HepG2 (cell line): Measurements from ENCODE around the gene FBH1. TPM values are rescaled to one million over a fixed set of nuclear protein-coding genes. Genes with fewer than 3 reads are reported as not detected.

Experiments used
- ATAC-seq: fragments of 200-7000 bp; cut with Tn5 transposase; 3 replicates; pipeline ENCODE4 v1.9.1; 2020; ENCODE audit warnings: mild to moderate bottlenecking, moderate library complexity
- BruUV-seq: library from RNA; stranded (reverse); fragments of 400-500 nt; replicated peaks from 2 replicates; lab custom pipeline; 2021; lab: Mats Ljungman, UMichigan
- CTCF ChIA-PET: fragments of 300-600 bp; formaldehyde crosslinking; extraction: SDS; loops from one replicate; lab custom pipeline; 2021; ENCODE audit warnings: low total read pairs, inconsistent platforms, low intra/inter-chr PET ratio; lab: Yijun Ruan, JAX
- POLR2A ChIA-PET: fragments of 350-600 bp; sonication (Branson Sonifier 250); formaldehyde crosslinking; loops from one replicate; lab custom pipeline; 2020; ENCODE audit warnings: antibody characterized with exemption, inconsistent platforms; lab: Yijun Ruan, JAX
- DNase-seq: peaks from one replicate; pipeline ENCODE4 v3.0.0-alpha.2; 2015; ENCODE audit warnings: low spot score
- FAIRE-seq: peaks from 3 replicates; lab custom pipeline; 2011; peaks lifted over from hg19 to GRCh38; lab: Jason Lieb, UNC
- H2AFZ ChIP-seq: one replicate; pipeline ENCODE4 v1.6.1; 2011; ENCODE audit warnings: low read length, inconsistent platforms
- H3K27ac ChIP-seq: fragments of 300-600 bp; 3 replicates; pipeline ENCODE4 v1.8.0; 2011; ENCODE audit warnings: mixed run types, mild to moderate bottlenecking, mixed read lengths, low read length, inconsistent platforms; ENCODE audit not compliant: insufficient read depth; ENCODE audit errors: extremely low read length
- H3K27me3 ChIP-seq, 2 experiments: fragments of 200-600 bp in 1 of 2; 2 replicates in 1 of 2; 3 replicates in 1 of 2; pipeline versions ENCODE4 v1.6.0 to v1.8.0; 2011; ENCODE audit warnings: low read length in 2 of 2, mild to moderate bottlenecking in 2 of 2, moderate library complexity in 2 of 2, inconsistent platforms in 1 of 2; ENCODE audit not compliant: insufficient read depth in 2 of 2, control insufficient read depth in 1 of 2
- H3K36me3 ChIP-seq, 2 experiments: fragments of 200-600 bp in 1 of 2; replicated peaks in 1 of 2; 2 replicates in 1 of 2; 3 replicates in 1 of 2; pipeline versions ENCODE4 v1.5.1 to v1.8.0; 2011; ENCODE audit warnings: low read length in 2 of 2, inconsistent platforms in 1 of 2; ENCODE audit not compliant: insufficient read depth in 2 of 2, control insufficient read depth in 1 of 2
- H3K4me1 ChIP-seq: 2 replicates; pipeline ENCODE4 v1.5.1; 2012; ENCODE audit warnings: low read length, inconsistent platforms; ENCODE audit not compliant: insufficient read depth
- H3K4me2 ChIP-seq: 2 replicates; pipeline ENCODE4 v1.6.0; 2011; ENCODE audit warnings: low read depth, low read length, inconsistent platforms
- H3K4me3 ChIP-seq, 3 experiments: fragments of 200-600 bp in 1 of 3; sonication (generic), shearing (Covaris generic) in 1 of 3; replicated peaks in 1 of 3; 2 replicates each; pipeline ENCODE4 v1.5.1; 2011 to 2016; ENCODE audit warnings: low read length in 3 of 3, inconsistent platforms in 2 of 3, low read depth in 2 of 3, mild to moderate bottlenecking in 2 of 3, control low read depth in 1 of 3, mixed read lengths in 1 of 3; ENCODE audit not compliant: insufficient read depth in 1 of 3
- H3K79me2 ChIP-seq: one replicate; pipeline ENCODE4 v1.6.1; 2011; ENCODE audit warnings: low read length, inconsistent platforms; ENCODE audit not compliant: insufficient read depth
- H3K9ac ChIP-seq: 2 replicates; pipeline ENCODE4 v1.6.0; 2011; ENCODE audit warnings: mild to moderate bottlenecking, low read depth, low read length, inconsistent platforms; ENCODE audit not compliant: insufficient read depth
- H3K9me3 ChIP-seq: 2 replicates; pipeline ENCODE4 v1.5.1; 2012; ENCODE audit warnings: mild to moderate bottlenecking, low read length
- H4K20me1 ChIP-seq: 2 replicates; pipeline ENCODE4 v1.6.0; 2011; ENCODE audit warnings: inconsistent platforms, mild to moderate bottlenecking, low read length, moderate library complexity; ENCODE audit not compliant: insufficient read depth
- ERF ChIP-seq: IDR thresholded peaks from 2 replicates; pipeline ENCODE4 v1.6.1; 2018; ENCODE audit warnings: missing biosample characterization, missing genetic modification reagents
- GLI4 ChIP-seq: sonication (generic); formaldehyde crosslinking; IDR thresholded peaks from 2 replicates; pipeline ENCODE4 v1.5.1; 2020; ENCODE audit warnings: missing genetic modification reagents, mild to moderate bottlenecking, moderate library complexity, borderline replicate concordance
- SMAD1 ChIP-seq: sonication (generic); formaldehyde crosslinking; IDR thresholded peaks from 2 replicates; pipeline ENCODE4 v1.4.0; 2020; ENCODE audit warnings: missing genetic modification reagents, low read depth, mild to moderate bottlenecking, borderline replicate concordance
- SP1 ChIP-seq, 2 experiments: fragments of 450-650 bp in 1 of 2; sonication (generic) in 1 of 2; formaldehyde crosslinking in 1 of 2; IDR thresholded peaks; 2 replicates each; pipeline versions ENCODE4 v1.4.0 to v1.6.1; 2016 to 2020; ENCODE audit warnings: missing genetic modification reagents in 1 of 2
- TBX2 ChIP-seq: sonication (generic); formaldehyde crosslinking; IDR thresholded peaks from 2 replicates; pipeline ENCODE4 v1.5.0; 2020; ENCODE audit warnings: missing genetic modification reagents, mild to moderate bottlenecking, borderline replicate concordance
- ZBTB7A ChIP-seq: sonication (generic); formaldehyde crosslinking; IDR thresholded peaks from 2 replicates; pipeline ENCODE4 v1.8.0; 2022; ENCODE audit warnings: mild to moderate bottlenecking, missing genetic modification reagents
- ZFP36L1 ChIP-seq: sonication (generic); formaldehyde crosslinking; IDR thresholded peaks from 2 replicates; pipeline ENCODE4 v1.8.0; 2022; ENCODE audit warnings: mild to moderate bottlenecking, missing genetic modification reagents, moderate library complexity
- ZNF207 ChIP-seq: fragments of 450-650 bp; IDR thresholded peaks from 2 replicates; pipeline ENCODE4 v1.6.1; 2016; ENCODE audit warnings: antibody characterized with exemption, borderline replicate concordance
- ZNF768 ChIP-seq: sonication (generic); formaldehyde crosslinking; IDR thresholded peaks from 2 replicates; pipeline ENCODE4 v1.4.0; 2020; ENCODE audit warnings: missing genetic modification reagents
- ZNF850 ChIP-seq: sonication (generic); formaldehyde crosslinking; conservative IDR thresholded peaks from 2 replicates; pipeline ENCODE4 v1.9.0; 2021; ENCODE audit warnings: mild to moderate bottlenecking, missing genetic modification reagents
- WGBS: methylation state at CpG from one replicate; pipeline ENCODE4 v1.1.6; 2017; ENCODE audit warnings: low lambda C conversion rate; 5-methylcytosine and 5-hydroxymethylcytosine counted together
- in situ Hi-C: cut with HindIII; loops from 2 replicates; pipeline ENCODE4 v1.10.0; 2017; ENCODE audit warnings: low pct_unique_long_range_greater_than_20kb; ENCODE audit not compliant: extremely low pct_ligation_motif_present
- intact Hi-C: fragments of 100-400 bp; cut with micrococcal nuclease; formaldehyde crosslinking; loops from one replicate; pipeline ENCODE4 v1.10.0; 2022; ENCODE audit not compliant: unreplicated experiment
- polyA plus RNA-seq, 8 experiments: library from polyadenylated mRNA; depleted of rRNA in 3 of 8; stranded (reverse) in 7 of 8; unstranded in 1 of 8; fragments of >200 nt; fragmentation: Illumina TruSeq in 4 of 8; extraction: Trizol in 4 of 8; gene quantifications; 2 replicates each; pipeline versions ENCODE4 v1.2.1 to v1.2.3, GENCODE V29; 2011 to 2016; ENCODE audit warnings: low read depth in 4 of 8, missing spikeins in 1 of 8, mixed read lengths in 1 of 8; ENCODE audit not compliant: insufficient read depth in 1 of 8
- total RNA-seq, 5 experiments: library from RNA; depleted of rRNA; stranded (reverse); fragments of >200 nt; fragmentation: Illumina TruSeq; extraction: Trizol; gene quantifications; 2 replicates each; pipeline ENCODE4 v1.2.3, GENCODE V29; 2016; ENCODE audit warnings: low read depth in 1 of 5
- TF ChIP-seq, protein P1 (sequence below): sonication (generic); formaldehyde crosslinking; conservative IDR thresholded peaks from 2 replicates; pipeline ENCODE4 v1.4.0; 2020; ENCODE audit warnings: mild to moderate bottlenecking, missing genetic modification reagents, moderate library complexity

FBH1 gene
- total and polyA plus RNA-seq, 2 of the 13 experiments (the other 11 are each of a cell fraction or from before 2014, with no cell fraction given): 48.8 to 60.3 TPM

- WGBS: 73% methylated on average over 14 of the region's 14 CpGs
- no peak for TF ChIP-seq ERF (CRISPR knock-in tag)
- TF ChIP-seq ZNF850 (CRISPR knock-in tag): no peak
- H3K27ac ChIP-seq: no peak overlapping the region
- no peaks in the 10 kb centered on the region for H4K20me1 ChIP-seq
- intact Hi-C loops (no loop called here), in situ Hi-C loops (no loop called here)
- BruUV-seq: no TSS peak
- no peak overlapping the region for H3K4me2 ChIP-seq
- DNase-seq (no peak), FAIRE-seq (no peak), ATAC-seq (no peak)
- CTCF ChIA-PET: no interaction called here
- H3K9ac ChIP-seq: no peak overlapping the region
- POLR2A ChIA-PET: interaction anchor here (2.7 kb wide), 1 partner anchor 28 kb away, joined by 23 read pairs; the partner anchor contains the start of gene GDI2
- no peak overlapping the region for H3K4me3 ChIP-seq
- H3K9me3 ChIP-seq: no peaks in the 10 kb centered on the region
- no peaks in the 10 kb centered on the region for H3K79me2 ChIP-seq
- H3K27me3 ChIP-seq: no peaks in the 10 kb centered on the region; a peak in 1 of 5 replicates
- no peak overlapping the region for H2AFZ ChIP-seq
- no peaks in the 10 kb centered on the region for H3K36me3 ChIP-seq
- peaks cover 63% of the 10 kb centered on the region for H3K4me1 ChIP-seq
Measured at GRCh38 chr10:5841965-5842364, 48.1 kb upstream of the FBH1 start.

- Histone ChIP-seq H3K27ac (no peak overlapping the region), H3K9me3 (no peaks in the 10 kb centered on the region), H3K36me3 (no peaks in the 10 kb centered on the region), H2AFZ (no peak overlapping the region), H3K4me3 (no peak overlapping the region), H3K4me1 (peaks cover 52% of the 10 kb centered on the region), H3K9ac (no peak overlapping the region), H3K27me3 (no peaks in the 10 kb centered on the region; a peak in 1 of 5 replicates), H3K79me2 (no peaks in the 10 kb centered on the region), H4K20me1 (no peaks in the 10 kb centered on the region), H3K4me2 (peak overlapping the region; percentile 18; the same call in 1 of the 2 replicates)
- whole genome bisulfite sequencing: 48% methylated on average over 4 of the region's 4 CpGs
- BruUV-seq: no TSS peak
- DNase-seq: no peak
- ATAC-seq: no peak
- CTCF ChIA-PET: no interaction called here
- no peak for FAIRE-seq
- in situ Hi-C loops (no loop called here), intact Hi-C loops (no loop called here)
- no peak for TF ChIP-seq SP1 (IDR thresholded peaks at IDR 0.05)
- no peak for TF ChIP-seq SP1 (CRISPR knock-in tag; IDR thresholded peaks at IDR 0.05)
- no peak for TF ChIP-seq GLI4 (CRISPR knock-in tag)
- no peak for TF ChIP-seq ZFP36L1
- no peak for TF ChIP-seq ZNF768 (CRISPR knock-in tag)
- no peak for TF ChIP-seq TBX2 (CRISPR knock-in tag)
- no peak for TF ChIP-seq ZNF207
- TF ChIP-seq SMAD1 (CRISPR knock-in tag): no peak
- TF ChIP-seq, protein P1, sequence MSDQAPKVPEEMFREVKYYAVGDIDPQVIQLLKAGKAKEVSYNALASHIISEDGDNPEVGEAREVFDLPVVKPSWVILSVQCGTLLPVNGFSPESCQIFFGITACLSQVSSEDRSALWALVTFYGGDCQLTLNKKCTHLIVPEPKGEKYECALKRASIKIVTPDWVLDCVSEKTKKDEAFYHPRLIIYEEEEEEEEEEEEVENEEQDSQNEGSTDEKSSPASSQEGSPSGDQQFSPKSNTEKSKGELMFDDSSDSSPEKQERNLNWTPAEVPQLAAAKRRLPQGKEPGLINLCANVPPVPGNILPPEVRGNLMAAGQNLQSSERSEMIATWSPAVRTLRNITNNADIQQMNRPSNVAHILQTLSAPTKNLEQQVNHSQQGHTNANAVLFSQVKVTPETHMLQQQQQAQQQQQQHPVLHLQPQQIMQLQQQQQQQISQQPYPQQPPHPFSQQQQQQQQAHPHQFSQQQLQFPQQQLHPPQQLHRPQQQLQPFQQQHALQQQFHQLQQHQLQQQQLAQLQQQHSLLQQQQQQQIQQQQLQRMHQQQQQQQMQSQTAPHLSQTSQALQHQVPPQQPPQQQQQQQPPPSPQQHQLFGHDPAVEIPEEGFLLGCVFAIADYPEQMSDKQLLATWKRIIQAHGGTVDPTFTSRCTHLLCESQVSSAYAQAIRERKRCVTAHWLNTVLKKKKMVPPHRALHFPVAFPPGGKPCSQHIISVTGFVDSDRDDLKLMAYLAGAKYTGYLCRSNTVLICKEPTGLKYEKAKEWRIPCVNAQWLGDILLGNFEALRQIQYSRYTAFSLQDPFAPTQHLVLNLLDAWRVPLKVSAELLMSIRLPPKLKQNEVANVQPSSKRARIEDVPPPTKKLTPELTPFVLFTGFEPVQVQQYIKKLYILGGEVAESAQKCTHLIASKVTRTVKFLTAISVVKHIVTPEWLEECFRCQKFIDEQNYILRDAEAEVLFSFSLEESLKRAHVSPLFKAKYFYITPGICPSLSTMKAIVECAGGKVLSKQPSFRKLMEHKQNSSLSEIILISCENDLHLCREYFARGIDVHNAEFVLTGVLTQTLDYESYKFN (CRISPR knock-in tag): no peak
- no peak for TF ChIP-seq ZBTB7A (CRISPR knock-in tag)
- POLR2A ChIA-PET: interaction anchor here (2.4 kb wide), 1 partner anchor 30 kb away, joined by 7 read pairs; the partner anchor contains the start of gene GDI2
Measured at GRCh38 chr10:5843686-5844344, 46.2 kb upstream of the FBH1 start.
